Vagina (tissue), 2 donors: ENCODE data around the gene HDGF. TPM values are rescaled to one million over a fixed set of nuclear protein-coding genes. Genes with fewer than 3 reads are reported as not detected.

Source experiments
- DNase-seq, 2 donors: peaks; one replicate each; pipeline ENCODE4 v3.0.0-alpha.2; 2017; ENCODE audit errors: extremely low spot score in 2 of 2
- H3K27ac ChIP-seq: fragments of 200-600 bp; sonication (generic); one replicate; pipeline ENCODE4 v1.5.1; 2019
- H3K27me3 ChIP-seq: fragments of 200-600 bp; sonication (generic); one replicate; pipeline ENCODE4 v1.5.1; 2019
- H3K36me3 ChIP-seq, 2 donors: fragments of 200-600 bp; sonication (generic); one replicate each; pipeline ENCODE4 v1.5.1; 2017 to 2019
- H3K4me1 ChIP-seq: fragments of 200-600 bp; sonication (generic); one replicate; pipeline ENCODE4 v1.5.1; 2019
- H3K4me3 ChIP-seq, 2 donors: fragments of 200-600 bp; sonication (generic); 1 replicate in 1 of 2; 2 replicates in 1 of 2; pipeline ENCODE4 v1.5.1; 2016 to 2019
- H3K9me3 ChIP-seq: fragments of 200-600 bp; sonication (generic); one replicate; pipeline ENCODE4 v1.5.1; 2019
- CTCF ChIP-seq, 3 experiments: fragments of 450-650 bp in 2 of 3; fragments of 200-600 bp in 1 of 3; sonication (generic) in 1 of 3; IDR thresholded peaks; one replicate each; pipeline ENCODE4 v1.5.1; 2017 to 2019; ENCODE audit warnings: antibody characterized with exemption in 3 of 3, mild to moderate bottlenecking in 2 of 3, moderate library complexity in 2 of 3
- POLR2A ChIP-seq, 2 donors: fragments of 450-650 bp; IDR thresholded peaks; one replicate each; pipeline ENCODE4 v1.6.1; 2017; ENCODE audit warnings: antibody characterized with exemption in 2 of 2, mild to moderate bottlenecking in 2 of 2, moderate library complexity in 2 of 2
- POLR2AphosphoS5 ChIP-seq, 2 donors: sonication (generic); formaldehyde crosslinking; IDR thresholded peaks; one replicate each; pipeline ENCODE4 v1.9.0; 2017; ENCODE audit warnings: antibody characterized with exemption in 2 of 2, mild to moderate bottlenecking in 2 of 2, low read depth in 1 of 2; ENCODE audit not compliant: insufficient read depth in 1 of 2
- intact Hi-C: fragments of 100-400 bp; cut with DNase I; formaldehyde crosslinking; loops from one replicate; pipeline ENCODE4 v1.15.1; 2023
- total RNA-seq: library from RNA; depleted of rRNA; stranded (reverse); fragments of >200 nt; gene quantifications from one replicate; pipeline ENCODE4 v1.2.3, GENCODE V29; 2016

HDGF gene
- total RNA-seq, 1 donor from 2014 or later: 154 TPM

GRCh38 chr1:156786640-156787039 lies 35.2 kb upstream of the HDGF start:
- Histone ChIP-seq H3K4me3 (no peak overlapping the region), H3K9me3 (no peaks in the 10 kb centered on the region), H3K36me3 (peaks cover 0 to 46% of the 10 kb centered on the region in 2 donors), H3K27me3 (no peaks in the 10 kb centered on the region), H3K4me1 (peaks cover 6% of the 10 kb centered on the region), H3K27ac (no peak overlapping the region)
- intact Hi-C loops: loop anchor here (5.0 kb wide), 1 partner anchor 51 kb away; no protein-coding TSS in a partner anchor
- DNase-seq: no peak
- TF ChIP-seq POLR2A (IDR thresholded peaks at IDR 0.05): no peak
- no peak for TF ChIP-seq POLR2AphosphoS5 (IDR thresholded peaks at IDR 0.05; ENCODE audit: insufficient read depth in 1 of 2, low read depth in 1 of 2)
- no peak for TF ChIP-seq CTCF (IDR thresholded peaks at IDR 0.05)

- Histone ChIP-seq H3K9me3 (no peaks in the 10 kb centered on the region), H3K4me3 (no peak overlapping the region), H3K27ac (no peak overlapping the region), H3K36me3 (peaks cover 0 to 40% of the 10 kb centered on the region in 2 donors), H3K27me3 (no peaks in the 10 kb centered on the region), H3K4me1 (peaks cover 16% of the 10 kb centered on the region)
- no peak for DNase-seq
- TF ChIP-seq POLR2AphosphoS5 (IDR thresholded peaks at IDR 0.05; ENCODE audit: insufficient read depth in 1 of 2, low read depth in 1 of 2) (no peak), CTCF (IDR thresholded peaks at IDR 0.05) (no peak), POLR2A (IDR thresholded peaks at IDR 0.05) (no peak)
- intact Hi-C loops: loop anchor here (5.0 kb wide), 1 partner anchor 52 kb away; no protein-coding TSS in a partner anchor
These were observed 34.0 kb upstream of the HDGF start for GRCh38 chr1:156785458-156785857.

GRCh38 chr1:156781585-156782186 lies 30.2 kb upstream of the HDGF start:
- Histone ChIP-seq H3K4me3 (no peak overlapping the region), H3K4me1 (peaks cover 26% of the 10 kb centered on the region), H3K9me3 (no peaks in the 10 kb centered on the region), H3K27ac (no peak overlapping the region), H3K36me3 (peaks cover 0 to 23% of the 10 kb centered on the region in 2 donors), H3K27me3 (no peaks in the 10 kb centered on the region)
- DNase-seq: no peak
- TF ChIP-seq CTCF (IDR thresholded peaks at IDR 0.05) (no peak), POLR2AphosphoS5 (IDR thresholded peaks at IDR 0.05; ENCODE audit: insufficient read depth in 1 of 2, low read depth in 1 of 2) (no peak), POLR2A (IDR thresholded peaks at IDR 0.05) (no peak)
- intact Hi-C loops: no loop called here

- H3K4me3 ChIP-seq: no peak overlapping the region
- intact Hi-C loops: no loop called here
- no peak for DNase-seq
- TF ChIP-seq POLR2AphosphoS5 (IDR thresholded peaks at IDR 0.05; ENCODE audit: insufficient read depth in 1 of 2, low read depth in 1 of 2): no peak
- no peak for TF ChIP-seq CTCF (IDR thresholded peaks at IDR 0.05)
- no peak for TF ChIP-seq POLR2A (IDR thresholded peaks at IDR 0.05)
- H3K27ac ChIP-seq: no peak overlapping the region
- H3K9me3 ChIP-seq: no peaks in the 10 kb centered on the region
- H3K27me3 ChIP-seq: no peaks in the 10 kb centered on the region
- peaks cover 57% of the 10 kb centered on the region for H3K4me1 ChIP-seq
- peaks cover 0 to 3% of the 10 kb centered on the region in 2 donors for H3K36me3 ChIP-seq
These were observed 26.1 kb upstream of the HDGF start for GRCh38 chr1:156777573-156777972.

- Histone ChIP-seq H3K9me3 (no peaks in the 10 kb centered on the region), H3K27me3 (no peaks in the 10 kb centered on the region), H3K36me3 (no peaks in the 10 kb centered on the region), H3K27ac (no peak overlapping the region), H3K4me3 (no peak overlapping the region), H3K4me1 (peaks cover 59% of the 10 kb centered on the region)
- DNase-seq: no peak
- intact Hi-C loops: no loop called here
- TF ChIP-seq POLR2AphosphoS5 (IDR thresholded peaks at IDR 0.05; ENCODE audit: insufficient read depth in 1 of 2, low read depth in 1 of 2): no peak
- no peak for TF ChIP-seq POLR2A (IDR thresholded peaks at IDR 0.05)
- TF ChIP-seq CTCF (IDR thresholded peaks at IDR 0.05): no peak
These were observed 25.5 kb upstream of the HDGF start for GRCh38 chr1:156776942-156777341.
